Amygdala (tissue), 56 donors: ENCODE results near the gene NT5DC3.

ENCODE experiments used
- DNase-seq, 56 donors: peaks; one replicate each; lab custom pipeline; 2025; lab: John Stamatoyannopoulos, UW

NT5DC3 gene

GRCh38 chr12:103833891-103834290 lies 7.1 kb downstream of the NT5DC3 start:
- DNase-seq: no peak

- DNase-seq: no peak
Observed at GRCh38 chr12:103833095-103833775, 7.8 kb downstream of the NT5DC3 start.

GRCh38 chr12:103832048-103832997 lies 8.7 kb downstream of the NT5DC3 start:
- no peak for DNase-seq

GRCh38 chr12:103830730-103831320 lies 10.2 kb downstream of the NT5DC3 start:
- no peak for DNase-seq

- no peak for DNase-seq
Observed at GRCh38 chr12:103830025-103830725, 10.9 kb downstream of the NT5DC3 start.

- no peak for DNase-seq
Observed at GRCh38 chr12:103829092-103829491, 11.9 kb downstream of the NT5DC3 start.

- DNase-seq: no peak
Observed at GRCh38 chr12:103827911-103828391, 13.1 kb downstream of the NT5DC3 start.

- no peak for DNase-seq
Observed at GRCh38 chr12:103824845-103825244, 16.2 kb downstream of the NT5DC3 start.

GRCh38 chr12:103824290-103824689 lies 16.7 kb downstream of the NT5DC3 start:
- DNase-seq: no peak

GRCh38 chr12:103823871-103824270 lies 17.2 kb downstream of the NT5DC3 start:
- DNase-seq: no peak

- no peak for DNase-seq
Observed at GRCh38 chr12:103821773-103822172, 19.3 kb downstream of the NT5DC3 start.

GRCh38 chr12:103820881-103821489 lies 20.0 kb downstream of the NT5DC3 start:
- no peak for DNase-seq

GRCh38 chr12:103820361-103820760 lies 20.7 kb downstream of the NT5DC3 start:
- DNase-seq: no peak

- no peak for DNase-seq
Observed at GRCh38 chr12:103819892-103820291, 21.1 kb downstream of the NT5DC3 start.

GRCh38 chr12:103819312-103819711 lies 21.7 kb downstream of the NT5DC3 start:
- DNase-seq: no peak

- DNase-seq: no peak
Observed at GRCh38 chr12:103817791-103818190, 23.2 kb downstream of the NT5DC3 start.

GRCh38 chr12:103816663-103817062 lies 24.4 kb downstream of the NT5DC3 start:
- no peak for DNase-seq

GRCh38 chr12:103814436-103814835 lies 26.6 kb downstream of the NT5DC3 start:
- no peak for DNase-seq

- DNase-seq: no peak
Observed at GRCh38 chr12:103813949-103814348, 27.1 kb downstream of the NT5DC3 start.

- no peak for DNase-seq
Observed at GRCh38 chr12:103813426-103813825, 27.6 kb downstream of the NT5DC3 start.
